Stromal cell of bone marrow (primary cell): ENCODE results near the gene PTPRK.

Experiments used
- DNase-seq: peaks from one replicate; pipeline ENCODE4 v3.0.0-alpha.2; 2012; ENCODE audit warnings: low read depth

PTPRK gene

DNA sequence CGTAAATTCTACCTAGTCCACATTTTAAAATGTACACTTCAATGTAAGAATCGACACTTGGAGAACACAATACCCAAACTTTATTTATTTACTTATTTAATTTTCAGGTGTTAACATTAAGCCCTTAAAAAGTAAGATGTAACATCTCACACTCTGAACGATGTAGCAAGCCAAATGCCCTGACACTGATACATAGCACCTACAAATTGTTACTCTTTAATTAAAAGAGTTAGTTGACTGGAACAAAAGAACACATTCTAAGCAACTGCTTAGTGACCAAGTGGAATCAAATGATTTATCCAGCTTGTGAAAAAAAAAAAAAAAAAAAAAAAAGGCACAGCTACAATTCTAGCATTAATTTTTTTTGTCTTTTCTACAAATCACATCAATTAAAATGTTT, 327.4 kb downstream of the PTPRK start:
- DNase-seq, result no peak

DNA sequence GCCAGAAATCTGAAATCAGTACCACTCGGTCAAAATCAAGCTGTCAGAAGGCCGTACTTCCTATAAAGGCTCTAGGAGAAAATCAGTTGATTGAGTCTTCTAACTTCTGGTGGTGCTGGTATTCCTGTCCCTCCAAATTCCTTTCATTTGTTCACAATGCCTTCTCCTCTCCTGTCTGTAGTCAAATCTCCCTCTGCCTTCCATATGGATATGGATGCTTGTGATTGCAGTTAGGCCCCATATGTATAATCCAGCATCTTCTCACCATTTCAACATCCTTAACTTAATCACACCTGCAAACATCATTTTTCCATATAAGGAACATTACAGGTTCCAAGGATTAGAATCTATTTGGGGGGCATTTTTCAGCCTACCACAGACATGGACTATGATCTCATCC, 331.7 kb downstream of the PTPRK start:
- no peak for DNase-seq

DNA sequence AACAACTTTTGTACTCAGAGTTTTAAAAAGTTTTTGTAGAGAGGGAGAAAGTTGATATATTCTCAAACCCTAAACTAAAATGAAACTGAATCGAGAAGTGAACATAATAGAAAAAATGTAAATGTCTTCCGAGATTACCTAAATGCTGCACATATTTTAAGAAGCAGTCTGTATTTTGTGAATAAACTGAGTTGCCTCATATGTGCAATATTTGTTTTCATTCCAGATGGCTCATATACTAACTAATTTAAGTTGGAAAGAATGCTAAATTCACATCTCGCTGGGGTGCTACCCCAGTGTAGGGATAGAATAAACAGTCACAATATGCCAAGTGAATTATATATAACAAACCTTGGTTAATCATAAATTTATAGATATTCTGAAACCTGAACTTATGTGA, 333.7 kb downstream of the PTPRK start:
- no peak for DNase-seq

GRCh38 chr6:128179876-128180438, 340.4 kb downstream of the PTPRK start:
- no peak for DNase-seq

GRCh38 chr6:128174724-128175123, 345.7 kb downstream of the PTPRK start:
- DNase-seq, result no peak

DNA sequence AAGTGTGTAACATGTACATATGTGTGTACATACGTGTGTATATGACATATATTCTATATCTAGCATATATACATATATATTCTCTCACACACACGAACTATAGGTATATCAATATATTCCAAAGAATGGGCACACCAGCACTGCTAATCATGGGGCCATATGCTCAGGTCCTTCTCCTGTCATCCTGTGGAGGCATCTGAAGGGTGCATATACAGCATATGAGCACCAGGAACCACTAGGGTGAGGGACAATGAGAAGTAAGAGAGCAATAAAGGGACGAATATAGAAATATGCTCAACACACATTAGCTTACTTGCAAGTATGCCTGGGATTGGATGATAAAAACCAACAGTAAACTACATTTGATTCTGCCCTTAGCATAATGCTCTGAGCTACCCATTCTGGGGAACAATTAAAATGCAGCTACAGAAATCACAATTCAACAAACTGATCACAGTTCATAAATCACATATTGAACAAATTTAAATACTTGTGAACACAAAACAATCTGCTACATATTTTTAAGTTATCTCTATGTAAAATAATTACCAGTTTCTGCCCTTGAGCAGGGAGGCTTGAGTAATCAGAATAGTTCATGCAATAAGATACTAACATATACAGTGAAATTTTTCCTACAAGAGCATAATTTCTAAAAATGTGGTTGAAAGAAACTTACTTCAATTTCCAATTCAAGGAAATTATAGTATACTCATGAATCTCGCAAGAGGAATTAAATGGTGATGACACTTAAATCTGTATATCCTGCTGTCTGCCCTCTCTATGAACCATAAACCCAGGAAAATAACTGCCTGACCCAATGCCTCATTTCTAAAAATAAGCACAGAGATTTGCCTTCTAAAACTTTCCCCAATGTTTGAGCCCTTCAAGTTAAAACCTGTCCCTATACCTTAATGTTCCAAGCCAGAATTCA, 347.4 kb downstream of the PTPRK start:
- DNase-seq, result no peak

GRCh38 chr6:128172081-128172480, 348.3 kb downstream of the PTPRK start:
- no peak for DNase-seq

DNA sequence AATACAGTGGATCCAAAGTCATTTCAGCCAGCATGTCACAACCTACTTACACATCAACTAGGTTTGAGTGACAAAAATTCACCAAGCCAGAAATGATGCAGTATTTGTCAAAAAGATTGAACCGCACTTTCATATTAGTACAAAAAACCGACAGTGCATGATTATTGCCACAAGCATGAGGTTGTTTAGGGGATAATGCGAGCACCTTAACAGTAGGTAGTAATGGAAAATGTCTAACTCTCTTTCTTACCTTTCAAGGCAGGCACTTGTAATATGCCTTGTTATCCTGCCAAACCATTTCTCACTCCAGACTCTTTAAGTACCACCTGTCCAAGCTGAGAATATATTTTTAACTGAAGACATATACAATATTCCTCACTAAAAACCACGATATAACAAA, 349.2 kb downstream of the PTPRK start:
- DNase-seq, result no peak

DNA sequence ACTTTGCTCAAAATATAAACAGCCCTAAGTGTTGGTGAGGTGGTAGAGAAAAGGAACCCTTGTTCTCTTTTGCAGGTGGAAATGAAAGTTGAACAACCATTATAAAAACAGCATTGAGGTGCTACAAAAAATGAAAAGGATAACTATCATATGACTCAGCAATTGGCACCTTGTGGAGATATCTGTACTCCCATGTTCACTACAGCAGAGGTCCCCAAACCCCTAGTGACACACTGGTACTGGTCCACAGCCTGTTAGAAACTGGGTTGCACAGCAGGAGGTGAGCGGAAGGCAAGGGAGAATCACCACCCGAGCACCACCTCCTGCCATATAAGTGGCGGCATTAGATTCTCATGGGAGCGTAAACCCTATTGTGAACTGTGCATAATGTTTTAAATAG, 352.2 kb downstream of the PTPRK start:
- DNase-seq, result no peak

GRCh38 chr6:128167552-128167951, 352.8 kb downstream of the PTPRK start:
- no peak for DNase-seq

DNA sequence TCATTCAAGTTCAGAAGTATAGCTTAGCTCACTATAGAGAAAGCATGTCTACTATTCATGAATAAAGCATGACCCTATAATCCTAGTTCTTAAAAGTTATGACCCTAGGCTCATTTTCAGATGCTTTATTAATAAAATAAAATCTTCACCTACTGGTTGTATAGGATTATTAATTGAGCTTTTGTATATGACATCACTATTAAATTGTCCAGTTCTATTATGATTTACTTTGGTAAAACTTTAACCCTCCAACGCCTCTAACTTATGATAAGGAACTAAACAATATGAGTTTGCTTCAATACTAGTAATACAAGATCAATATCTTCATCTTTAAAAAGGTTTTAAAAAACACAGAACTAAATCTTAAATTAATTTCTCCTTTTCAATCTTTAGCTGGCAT, 356.1 kb downstream of the PTPRK start:
- no peak for DNase-seq

GRCh38 chr6:128162423-128162822, 358.0 kb downstream of the PTPRK start:
- DNase-seq, result no peak

- no peak for DNase-seq
Measured at GRCh38 chr6:128161839-128162238, 358.6 kb downstream of the PTPRK start.

DNA sequence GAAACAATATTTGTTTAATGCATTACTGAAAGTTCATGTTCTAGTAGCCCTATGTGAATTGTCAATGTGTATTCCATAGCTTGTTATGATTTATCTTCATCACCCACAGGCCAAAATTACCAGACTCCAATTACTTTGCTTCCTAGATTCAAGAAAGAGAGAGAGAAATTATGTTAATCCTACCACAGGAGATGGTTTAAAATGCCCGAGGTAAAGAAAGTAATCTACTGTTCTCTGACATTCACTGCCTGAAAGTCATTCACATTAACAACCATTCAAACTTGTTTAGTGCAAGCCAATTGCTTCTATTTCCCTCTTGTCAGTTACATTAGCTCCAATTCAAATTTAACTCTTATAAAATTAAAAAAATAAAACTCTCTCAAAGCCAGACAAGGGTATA, 359.1 kb downstream of the PTPRK start:
- no peak for DNase-seq

DNA sequence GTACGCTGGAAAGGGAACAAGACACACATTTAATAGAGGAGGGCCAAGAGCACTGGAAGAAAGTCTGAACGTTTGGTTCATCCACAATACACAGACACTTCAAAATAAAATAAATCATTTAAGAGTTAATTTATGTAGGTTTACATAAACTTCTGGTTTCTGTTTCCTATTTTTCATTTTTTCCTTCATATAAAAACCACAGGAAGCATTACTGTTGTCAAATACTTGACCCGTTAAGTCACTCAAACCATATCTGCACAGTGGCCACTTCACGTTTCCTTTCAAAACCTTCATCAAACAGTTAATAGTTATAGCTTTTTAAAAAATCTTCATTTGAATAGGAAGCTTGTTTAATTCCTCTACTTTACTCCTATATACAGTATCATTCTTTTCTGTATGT, 361.9 kb downstream of the PTPRK start:
- DNase-seq, result no peak

- DNase-seq, result no peak
Measured at GRCh38 chr6:128156321-128157111, 363.9 kb downstream of the PTPRK start.

GRCh38 chr6:128155826-128156225, 364.6 kb downstream of the PTPRK start:
- DNase-seq, result no peak

- no peak for DNase-seq
Measured at GRCh38 chr6:128152551-128152950, 367.8 kb downstream of the PTPRK start.

- no peak for DNase-seq
Measured at GRCh38 chr6:128150376-128150775, 370.0 kb downstream of the PTPRK start.

GRCh38 chr6:128149796-128150195, 370.6 kb downstream of the PTPRK start:
- DNase-seq, result no peak

GRCh38 chr6:128144320-128144719, 376.1 kb downstream of the PTPRK start:
- DNase-seq, result no peak

GRCh38 chr6:128141932-128142331, 378.5 kb downstream of the PTPRK start:
- no peak for DNase-seq

DNA sequence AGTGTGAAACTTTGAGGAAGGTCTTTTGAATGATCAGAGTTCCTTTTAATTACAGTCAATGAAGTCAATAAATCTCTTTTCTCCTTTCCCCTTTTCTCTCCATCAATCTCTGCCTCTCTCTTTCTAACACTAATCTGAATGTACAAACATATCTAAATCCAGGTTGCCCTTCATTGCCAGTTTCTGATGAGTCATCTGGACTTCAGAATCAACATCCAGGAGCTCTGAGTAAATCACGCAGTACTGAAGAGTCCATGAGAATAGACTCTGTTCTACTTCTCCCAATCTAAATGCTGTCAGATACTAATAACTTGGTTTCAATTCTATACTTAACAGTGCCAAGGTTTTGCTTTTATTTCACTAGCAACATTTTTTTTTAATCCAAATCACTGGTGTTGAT, 380.9 kb downstream of the PTPRK start:
- no peak for DNase-seq
